Measurements from ENCODE around the gene TTC34.
"Not testable (repeated sequence)": the region's sequence is repeated elsewhere in the genome, so short reads cannot be mapped to it uniquely, and the experiment has no call there.

TTC34 gene

DNA sequence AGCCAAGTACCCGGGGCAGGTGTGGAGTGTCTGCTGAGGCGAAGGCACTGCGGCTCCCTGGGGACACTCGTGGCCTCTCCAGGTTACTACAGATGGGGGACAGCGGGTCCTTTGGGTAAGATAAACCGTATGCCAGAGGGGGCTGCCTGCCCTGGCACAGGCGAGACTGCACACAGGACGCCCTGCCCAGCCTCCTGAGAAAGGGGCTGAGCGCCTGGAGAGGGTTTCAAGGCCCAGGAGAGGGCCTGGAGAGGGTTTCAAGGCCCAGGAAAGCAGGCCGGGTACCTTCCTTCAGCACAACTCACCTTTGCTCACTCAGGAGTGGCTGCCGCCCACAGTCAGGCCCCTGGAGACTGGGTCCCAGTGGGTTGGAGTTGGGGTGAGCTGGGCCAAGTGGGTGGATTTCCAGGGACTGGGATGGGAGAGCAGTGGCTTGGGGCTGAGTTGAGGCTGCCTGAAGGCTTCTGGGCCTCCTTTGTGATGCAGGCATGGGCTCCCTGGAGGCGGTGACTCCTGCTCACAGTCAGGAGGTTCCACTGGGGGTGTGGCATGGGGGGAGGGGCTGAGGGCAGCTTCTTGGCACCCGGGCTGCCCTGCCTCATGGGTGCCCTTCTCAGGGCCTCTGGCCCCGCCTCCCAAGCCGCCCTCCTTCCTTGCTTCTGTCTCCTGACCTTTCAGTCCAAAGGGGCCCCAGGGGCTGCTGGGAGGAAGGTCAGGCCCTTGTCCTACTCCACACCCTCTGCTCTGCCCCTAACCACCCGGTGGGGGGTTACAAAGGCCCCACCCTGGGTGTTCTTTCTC, 168.7 kb downstream of the TTC34 start, which contains the start of gene MMEL1:
MMEL1 (minus strand) TSS at position 456 of the 801 bp plus-strand sequence. CDS start 3,532 bp downstream, outside the sequence.
- H3K4me3 ChIP-seq (ENCODE audit: low read length) = no peak within 1 kb of the TSS
- TF ChIP-seq ZNF274 (IDR thresholded peaks at IDR 0.05; ENCODE audit: low read depth, low read length) = no peak

- H3K4me3 ChIP-seq (ENCODE audit: low read length) = no peak overlapping the region
- TF ChIP-seq ZNF274 (IDR thresholded peaks at IDR 0.05; ENCODE audit: low read depth, low read length) = no peak
These were observed 169.5 kb downstream of the TTC34 start for GRCh38 chr1:2632051-2632430.

DNA sequence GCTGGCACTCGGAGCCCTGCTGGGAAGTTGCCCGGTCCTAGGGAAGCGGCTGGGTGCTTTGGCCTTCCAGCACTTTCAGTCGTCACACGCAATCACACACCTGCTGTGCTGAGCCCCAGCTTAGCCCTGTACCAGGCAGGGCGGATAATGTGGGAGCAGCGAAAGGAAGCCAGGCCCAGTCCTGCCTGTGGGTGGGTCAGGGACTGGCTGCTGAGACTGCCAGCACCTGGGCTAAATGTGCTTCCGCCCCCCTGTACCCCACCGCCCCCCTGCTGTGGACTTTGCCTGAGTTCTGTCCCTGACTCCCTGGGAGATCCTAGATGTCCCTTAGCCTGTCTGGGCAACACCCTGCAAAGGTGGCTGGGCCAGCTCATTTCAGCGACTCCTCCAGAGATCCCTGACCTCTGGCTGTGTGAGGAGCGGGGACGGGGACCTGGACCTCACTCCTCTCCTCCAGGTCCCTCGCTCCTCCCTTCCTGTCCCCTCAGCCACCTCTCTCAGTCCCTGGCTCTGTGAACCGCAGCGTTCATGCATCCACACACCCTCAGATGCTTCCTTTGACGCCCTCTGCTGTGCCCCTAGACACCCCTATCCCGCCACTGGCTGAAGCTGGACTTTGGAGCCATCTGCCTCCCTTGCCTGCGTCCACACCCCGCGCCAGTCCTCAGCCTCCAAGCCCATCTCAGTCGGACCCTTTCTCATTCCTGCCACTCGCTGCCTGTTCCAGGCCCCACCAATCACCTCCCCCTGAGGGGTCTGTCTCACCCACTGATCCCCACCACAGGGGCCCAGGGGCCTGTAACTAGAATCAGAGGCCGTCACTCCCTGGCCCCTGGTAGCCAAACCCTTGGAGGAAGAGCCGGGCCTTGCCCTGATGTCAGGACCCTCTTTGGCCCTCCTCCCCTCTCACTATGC, 170.1 kb downstream of the TTC34 start:
- TF ChIP-seq ZNF274 (IDR thresholded peaks at IDR 0.05; ENCODE audit: low read depth, low read length) = no peak
- H3K4me3 ChIP-seq (ENCODE audit: low read length) = no peak overlapping the region

DNA sequence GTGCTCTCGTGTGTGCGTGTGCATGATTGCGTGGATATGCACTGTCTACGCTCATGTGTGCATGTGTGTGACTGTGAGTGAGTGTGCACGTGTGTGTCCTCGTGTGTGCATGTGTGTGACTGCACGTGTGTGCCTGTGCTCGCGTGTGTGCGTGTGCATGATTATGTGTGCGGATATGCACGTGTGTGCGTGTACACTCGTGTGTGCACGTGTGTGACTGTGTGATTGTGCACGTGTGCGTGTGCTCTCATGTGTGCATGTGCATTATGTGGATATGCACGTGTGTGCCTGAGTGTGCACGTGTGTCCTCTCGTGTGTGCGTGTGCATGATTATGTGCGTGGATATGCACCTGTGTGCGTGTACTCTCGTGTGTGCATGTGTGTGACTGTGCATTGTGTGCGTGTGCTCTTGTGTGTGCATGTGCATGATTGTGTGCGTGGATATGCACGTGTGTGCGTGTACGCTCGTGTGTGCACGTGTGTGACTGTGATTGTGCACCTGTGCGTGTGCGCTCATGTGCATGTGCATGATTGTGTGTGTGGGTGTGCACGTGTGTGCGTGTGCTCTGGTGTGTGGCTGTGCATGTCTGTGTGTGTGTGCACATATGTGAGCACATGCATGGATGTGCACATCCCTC, 170.9 kb downstream of the TTC34 start:
- H3K4me3 ChIP-seq (ENCODE audit: low read length) = no peak overlapping the region
- no peak for TF ChIP-seq ZNF274 (IDR thresholded peaks at IDR 0.05; ENCODE audit: low read depth, low read length)

DNA sequence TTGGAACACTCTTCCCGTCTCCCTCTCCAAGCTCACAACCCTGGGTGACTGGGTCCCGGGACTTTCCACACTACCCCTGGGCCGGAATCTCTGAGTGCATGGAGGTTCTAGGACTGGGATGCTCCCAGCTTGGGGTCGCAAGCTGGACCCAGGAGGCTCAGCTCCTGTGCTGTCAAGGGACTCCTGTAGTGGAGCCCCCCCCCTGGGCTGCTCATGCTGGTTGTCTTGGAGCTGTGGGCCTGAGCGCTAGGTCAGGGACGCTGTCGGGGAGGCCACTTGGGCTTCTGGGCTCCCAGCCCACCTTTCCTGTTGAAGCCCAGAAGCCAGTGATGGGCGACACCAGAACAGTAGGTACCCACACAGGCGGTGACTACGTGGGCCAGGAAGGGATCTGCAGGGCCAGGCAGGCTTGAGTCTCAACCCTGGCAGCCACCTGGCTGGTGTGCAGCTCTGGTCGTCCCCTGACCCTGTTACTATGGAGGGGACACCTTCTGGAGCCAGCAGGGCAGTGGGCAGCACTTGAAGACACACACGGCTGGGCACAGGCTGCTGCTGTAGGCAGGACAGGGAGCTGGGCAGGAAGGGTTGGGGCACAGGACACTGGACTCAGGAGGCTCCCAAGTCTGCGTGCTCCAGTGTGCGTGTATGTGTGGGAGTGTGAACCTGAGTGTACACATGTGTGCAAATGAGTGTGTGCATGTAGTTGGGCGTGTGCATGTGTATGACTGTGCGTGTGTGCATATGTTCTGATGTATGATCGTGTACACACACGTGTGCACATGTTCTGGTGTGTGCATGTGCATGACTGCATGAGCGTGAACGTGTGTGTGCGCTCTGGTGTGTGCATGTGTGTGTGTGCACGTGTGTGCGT, 171.6 kb downstream of the TTC34 start:
- H3K4me3 ChIP-seq (ENCODE audit: low read length) = no peak overlapping the region
- TF ChIP-seq ZNF274 (IDR thresholded peaks at IDR 0.05; ENCODE audit: low read depth, low read length) = no peak

DNA sequence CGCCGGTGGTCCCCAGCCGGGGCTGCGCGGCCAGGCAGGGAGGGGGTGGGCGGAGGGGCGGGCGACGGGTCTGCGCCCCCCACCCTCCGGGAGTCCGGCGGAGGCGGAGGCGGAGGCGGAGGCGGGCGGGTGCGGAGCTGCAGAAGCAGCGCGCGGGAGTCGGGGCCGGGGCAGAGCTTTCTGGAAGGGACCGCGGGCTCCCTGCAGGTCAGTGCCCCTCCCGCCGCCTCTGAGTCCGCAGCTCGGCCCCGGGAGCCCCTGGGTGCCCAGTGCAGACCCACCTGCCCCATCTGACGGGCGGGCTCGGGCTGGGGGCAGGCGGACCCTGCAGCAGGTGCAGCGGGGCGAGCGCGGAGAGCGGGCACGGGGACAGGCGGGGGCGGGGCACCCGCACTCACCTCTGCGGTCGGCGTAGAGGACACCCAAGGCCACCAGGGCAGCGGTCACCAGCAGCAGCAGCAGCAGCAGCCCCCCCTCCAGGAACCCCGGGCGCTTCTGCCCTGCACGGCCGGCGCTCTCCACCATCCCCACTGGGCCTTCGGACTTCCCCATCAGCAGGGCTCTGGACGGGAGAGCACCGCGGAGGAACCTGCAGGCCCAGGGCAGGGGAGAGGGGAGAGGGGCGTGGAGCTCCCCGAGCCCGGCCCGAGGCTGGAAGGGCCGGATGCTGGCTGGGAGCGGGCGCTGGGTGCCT, 172.4 kb downstream of the TTC34 start:
- TF ChIP-seq ZNF274 (IDR thresholded peaks at IDR 0.05; ENCODE audit: low read depth, low read length) = no peak
- no peak overlapping the region for H3K4me3 ChIP-seq (ENCODE audit: low read length)

GRCh38 chr1:2628191-2628932, 173.1 kb downstream of the TTC34 start:
- TF ChIP-seq ZNF274 (IDR thresholded peaks at IDR 0.05; ENCODE audit: low read depth, low read length) = no peak
- no peak overlapping the region for H3K4me3 ChIP-seq (ENCODE audit: low read length)

- no peak overlapping the region for H3K4me3 ChIP-seq (ENCODE audit: low read length)
- TF ChIP-seq ZNF274 (IDR thresholded peaks at IDR 0.05; ENCODE audit: low read depth, low read length) = no peak
These were observed 173.7 kb downstream of the TTC34 start for GRCh38 chr1:2627746-2628145.

- H3K4me3 ChIP-seq (ENCODE audit: low read length) = not testable (repeated sequence)
These were observed 175.7 kb downstream of the TTC34 start for GRCh38 chr1:2625748-2626147.

GRCh38 chr1:2625311-2625710, 176.2 kb downstream of the TTC34 start:
- H3K4me3 ChIP-seq (ENCODE audit: low read length) = no peak overlapping the region
- TF ChIP-seq ZNF274 (IDR thresholded peaks at IDR 0.05; ENCODE audit: low read depth, low read length) = no peak

DNA sequence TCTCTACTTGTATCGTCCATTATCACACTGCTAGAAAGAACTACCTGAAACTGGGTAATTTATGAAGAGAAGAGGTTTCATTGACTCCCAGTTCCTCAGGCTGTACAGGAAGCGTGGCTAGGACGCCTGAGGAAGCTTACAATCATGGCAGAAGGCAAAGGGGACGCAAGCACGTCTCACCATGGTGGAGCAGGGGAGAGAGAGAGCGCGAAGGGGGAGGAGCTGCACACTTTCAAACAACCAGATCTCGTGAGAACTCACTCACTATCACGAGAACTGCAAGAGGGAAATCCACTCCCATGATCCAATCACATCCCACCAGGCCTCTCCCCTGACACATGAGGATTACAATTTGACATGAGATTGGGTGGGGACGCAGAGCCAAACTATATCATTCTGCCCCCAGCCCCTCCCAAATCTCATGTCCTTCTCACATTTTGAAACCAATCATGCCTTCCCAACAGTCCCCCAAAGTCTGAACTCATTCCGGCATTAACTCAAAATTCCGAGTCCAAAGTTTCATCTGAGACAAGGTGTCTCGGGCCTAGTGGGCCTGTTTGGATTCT, 176.7 kb downstream of the TTC34 start:
- TF ChIP-seq ZNF274 (IDR thresholded peaks at IDR 0.05; ENCODE audit: low read depth, low read length) = no peak
- H3K4me3 ChIP-seq (ENCODE audit: low read length) = no peak overlapping the region

All from GM08714 (cell line).